Skeletal muscle tissue (tissue), 4 donors: ENCODE data around the gene CES3. TPM values are rescaled to one million over a fixed set of nuclear protein-coding genes. Genes with fewer than 3 reads are reported as not detected.
"Not testable (repeated sequence)": the region's sequence is repeated elsewhere in the genome, so short reads cannot be mapped to it uniquely, and the experiment has no call there.

ENCODE experiments used
- H3K27ac ChIP-seq: one replicate; pipeline ENCODE4 v1.7.0; 2013; ENCODE audit warnings: mild to moderate bottlenecking, low read depth, low read length, inconsistent platforms
- H3K27me3 ChIP-seq, 3 donors: one replicate each; pipeline ENCODE4 v1.7.0; 2013; ENCODE audit warnings: low read length in 3 of 3; ENCODE audit not compliant: control insufficient read depth in 3 of 3, insufficient read depth in 3 of 3
- H3K36me3 ChIP-seq, 3 donors: one replicate each; pipeline ENCODE4 v1.7.0; 2013; ENCODE audit warnings: low read length in 3 of 3; ENCODE audit not compliant: control insufficient read depth in 3 of 3, insufficient read depth in 3 of 3
- H3K4me1 ChIP-seq, 3 donors: one replicate each; pipeline ENCODE4 v1.7.0; 2013; ENCODE audit warnings: low read length in 3 of 3, mild to moderate bottlenecking in 3 of 3; ENCODE audit not compliant: control insufficient read depth in 3 of 3, insufficient read depth in 3 of 3
- H3K4me3 ChIP-seq, 3 donors: one replicate each; pipeline ENCODE4 v1.7.0; 2013; ENCODE audit warnings: low read length in 3 of 3
- H3K9ac ChIP-seq, 3 donors: one replicate each; pipeline ENCODE4 v1.7.0; 2013; ENCODE audit warnings: low read length in 3 of 3, mild to moderate bottlenecking in 3 of 3, moderate library complexity in 2 of 3, low read depth in 1 of 3
- H3K9me3 ChIP-seq, 3 donors: one replicate each; pipeline ENCODE4 v1.7.0; 2013; ENCODE audit warnings: low read length in 3 of 3; ENCODE audit not compliant: control insufficient read depth in 3 of 3
- total RNA-seq: library from RNA; depleted of rRNA; stranded (reverse); fragments of >200 nt; gene quantifications from one replicate; pipeline ENCODE4 v1.2.3, GENCODE V29; 2014
- donor health status: Osteomylitis.

The CES3 gene
- total RNA-seq, 1 donor from 2014 or later = 0.52 TPM

DNA sequence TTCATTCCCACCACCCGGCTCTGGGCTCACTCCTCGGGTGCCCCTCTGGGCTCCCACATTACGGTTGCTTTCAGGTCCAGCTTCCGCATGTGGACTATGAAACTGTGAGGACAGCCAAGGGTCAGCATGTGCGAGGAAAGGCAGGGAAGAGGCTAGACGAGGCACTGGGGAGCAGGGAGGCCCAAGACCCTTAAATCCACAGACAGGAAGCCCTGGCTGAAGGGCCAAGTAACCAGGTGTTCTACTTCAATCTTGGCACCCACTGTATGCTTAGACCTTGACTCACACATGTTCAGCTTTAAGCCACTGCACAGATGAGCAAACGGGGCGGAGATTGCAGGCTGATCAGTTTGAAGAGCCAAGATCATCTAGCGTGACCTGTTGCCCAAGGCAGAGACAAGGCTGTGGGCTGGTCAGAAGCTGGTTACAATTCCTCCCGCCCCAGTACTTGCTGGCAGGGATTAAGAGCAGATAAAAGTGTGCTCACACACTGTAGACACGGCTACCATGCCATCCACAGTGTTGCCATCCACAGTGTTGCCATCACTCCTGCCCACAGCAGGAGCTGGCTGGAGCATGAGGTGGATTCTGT lies 27.2 kb downstream of the CES3 start, which contains the start of gene CES4A:
Gene CES4A (plus strand): TSS at position 393 of the 592 bp plus-strand sequence. CDS start 184 bp downstream, at position 577.
- H3K9ac ChIP-seq = no peak within 1 kb of the TSS
- H3K4me3 ChIP-seq = no peak within 1 kb of the TSS
- H3K27ac ChIP-seq = no peak within 1 kb of the TSS
- peaks cover 0 to 6% (median 0%) of the 10 kb centered on the region in 3 donors for H3K4me1 ChIP-seq
- no peaks in the 10 kb centered on the region for H3K36me3 ChIP-seq
- no peaks in the 10 kb centered on the region for H3K9me3 ChIP-seq
- no peaks in the 10 kb centered on the region for H3K27me3 ChIP-seq

- Histone ChIP-seq H3K9me3 (no peaks in the 10 kb centered on the region), H3K27me3 (no peaks in the 10 kb centered on the region), H3K4me3 (no peak overlapping the region), H3K4me1 (peaks cover 3 to 13% (median 5%) of the 10 kb centered on the region in 3 donors), H3K27ac (no peak overlapping the region), H3K9ac (no peak overlapping the region), H3K36me3 (no peaks in the 10 kb centered on the region)
These were observed 30.5 kb downstream of the CES3 start for GRCh38 chr16:66991545-66992077.

GRCh38 chr16:66993558-66993957 lies 32.5 kb downstream of the CES3 start:
- not testable (repeated sequence) for H3K9ac ChIP-seq, H3K4me3 ChIP-seq, H3K9me3 ChIP-seq, H3K27me3 ChIP-seq, H3K36me3 ChIP-seq, H3K27ac ChIP-seq
- H3K4me1 ChIP-seq = peaks cover 3 to 17% (median 14%) of the 10 kb centered on the region in 3 donors

DNA sequence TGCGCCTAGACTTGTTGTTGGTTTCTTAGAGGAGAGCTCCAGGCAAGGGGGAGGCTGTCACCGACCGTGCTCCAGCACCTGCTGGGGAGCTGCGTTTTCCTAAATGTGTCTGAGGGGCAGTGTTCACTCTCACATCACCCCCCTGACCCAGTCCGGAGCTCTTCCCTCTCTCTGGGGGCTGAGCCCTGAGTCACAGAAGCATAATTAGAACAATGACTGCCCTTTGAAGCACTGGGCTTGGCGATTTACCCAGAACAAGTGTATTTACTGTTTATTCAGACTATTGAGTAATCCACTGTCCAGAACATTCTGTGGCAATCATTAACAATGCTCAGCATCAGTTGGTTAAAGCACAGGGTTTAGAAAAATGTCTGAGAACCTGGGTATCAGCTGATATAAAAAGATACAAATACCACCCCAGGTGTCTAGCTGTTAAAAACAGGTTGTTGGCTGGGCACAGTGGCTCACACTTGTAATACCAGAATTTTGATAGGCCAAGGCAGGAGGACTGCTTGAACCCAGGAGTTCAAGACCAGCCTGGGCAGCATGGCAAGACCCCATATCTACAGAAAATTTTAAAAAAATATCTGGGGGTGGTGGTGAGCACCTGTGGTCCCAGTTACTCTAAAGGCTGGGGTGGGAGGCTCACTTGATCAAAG lies 35.4 kb downstream of the CES3 start:
- H3K9ac ChIP-seq = no peak overlapping the region
- peaks cover 2 to 3% (median 3%) of the 10 kb centered on the region in 3 donors for H3K27me3 ChIP-seq

GRCh38 chr16:66996983-66997358 lies 35.9 kb downstream of the CES3 start:
- Histone ChIP-seq H3K27me3 (peaks cover 3 to 7% (median 6%) of the 10 kb centered on the region in 3 donors), H3K4me3 (no peak overlapping the region), H3K4me1 (peaks cover 10 to 31% (median 27%) of the 10 kb centered on the region in 3 donors), H3K36me3 (no peaks in the 10 kb centered on the region), H3K27ac (peak overlapping the region; percentile 39), H3K9me3 (no peaks in the 10 kb centered on the region), H3K9ac (no peak overlapping the region)

More for the DNA sequence above, 35.4 kb downstream of the CES3 start:
- no peaks in the 10 kb centered on the region for H3K36me3 ChIP-seq
- H3K4me1 ChIP-seq = peaks cover 10 to 28% (median 27%) of the 10 kb centered on the region in 3 donors
- no peaks in the 10 kb centered on the region for H3K9me3 ChIP-seq
- H3K27ac ChIP-seq = peak overlapping the region; percentile 39
- H3K4me3 ChIP-seq = no peak overlapping the region

DNA sequence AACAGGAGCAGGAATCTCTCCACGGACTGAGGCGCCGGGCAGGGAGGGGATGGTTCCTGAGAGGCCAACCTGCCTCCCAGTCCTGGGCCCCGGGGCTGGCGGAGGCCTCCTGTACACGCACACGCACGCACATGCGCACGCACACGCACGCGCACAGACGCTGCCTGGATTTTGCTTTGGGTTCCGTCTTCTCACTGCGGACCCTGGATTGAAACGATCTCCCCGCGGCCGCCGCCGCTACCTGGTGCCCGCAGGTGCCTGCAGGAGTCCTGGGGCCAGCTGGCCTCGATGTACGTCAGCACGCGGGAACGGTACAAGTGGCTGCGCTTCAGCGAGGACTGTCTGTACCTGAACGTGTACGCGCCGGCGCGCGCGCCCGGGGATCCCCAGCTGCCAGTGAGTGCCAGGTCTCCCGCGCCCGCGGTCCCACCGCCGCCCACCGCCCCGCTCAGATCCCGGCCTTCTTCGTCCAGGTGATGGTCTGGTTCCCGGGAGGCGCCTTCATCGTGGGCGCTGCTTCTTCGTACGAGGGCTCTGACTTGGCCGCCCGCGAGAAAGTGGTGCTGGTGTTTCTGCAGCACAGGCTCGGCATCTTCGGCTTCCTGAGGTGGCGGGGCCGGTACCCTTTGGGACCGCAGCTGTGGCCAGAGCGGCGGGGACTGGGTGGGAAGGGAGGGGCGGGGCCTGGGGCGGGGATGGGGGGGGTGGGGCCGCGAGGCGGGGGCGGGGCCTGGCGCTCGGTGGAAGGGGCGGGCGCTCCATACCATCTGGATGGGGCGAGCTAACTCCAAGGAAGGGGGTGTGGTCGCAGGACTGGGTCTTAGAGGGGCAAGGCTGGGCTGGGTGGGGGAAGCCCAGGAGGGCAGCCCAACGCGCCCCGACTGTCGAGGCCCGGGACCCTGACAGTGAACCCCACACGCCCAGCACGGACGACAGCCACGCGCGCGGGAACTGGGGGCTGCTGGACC lies 39.6 kb downstream of the CES3 start:
- H3K36me3 ChIP-seq = peaks cover 0 to 5% (median 3%) of the 10 kb centered on the region in 3 donors
- no peaks in the 10 kb centered on the region for H3K9me3 ChIP-seq
- H3K4me3 ChIP-seq = peak overlapping the region; percentile 68 to 76 (median 69)
- H3K27ac ChIP-seq = no peak overlapping the region
- peaks cover 7 to 17% (median 16%) of the 10 kb centered on the region in 3 donors for H3K27me3 ChIP-seq
- H3K4me1 ChIP-seq = peaks cover 10 to 31% (median 27%) of the 10 kb centered on the region in 3 donors
- H3K9ac ChIP-seq = peak overlapping the region; percentile 50 to 72 (median 61)

GRCh38 chr16:67001726-67002125 lies 40.7 kb downstream of the CES3 start:
- Histone ChIP-seq H3K36me3 (peaks cover 0 to 5% (median 3%) of the 10 kb centered on the region in 3 donors), H3K9me3 (no peaks in the 10 kb centered on the region), H3K9ac (peak overlapping the region in 2 of 3 donors; percentile 33 to 40)

GRCh38 chr16:67006930-67007658 lies 46.0 kb downstream of the CES3 start:
- Histone ChIP-seq H3K27me3 (peaks cover 4 to 10% (median 10%) of the 10 kb centered on the region in 3 donors), H3K27ac (no peak overlapping the region), H3K9me3 (no peaks in the 10 kb centered on the region), H3K36me3 (peaks cover 0 to 5% (median 3%) of the 10 kb centered on the region in 3 donors), H3K4me1 (no peaks in the 10 kb centered on the region), H3K9ac (no peak overlapping the region), H3K4me3 (no peak overlapping the region)

More at GRCh38 chr16:67001726-67002125, 40.7 kb downstream of the CES3 start:
- H3K27ac ChIP-seq = no peak overlapping the region
- H3K4me1 ChIP-seq = peaks cover 8 to 24% (median 21%) of the 10 kb centered on the region in 3 donors
- peaks cover 7 to 17% (median 16%) of the 10 kb centered on the region in 3 donors for H3K27me3 ChIP-seq
- no peak overlapping the region for H3K4me3 ChIP-seq

DNA sequence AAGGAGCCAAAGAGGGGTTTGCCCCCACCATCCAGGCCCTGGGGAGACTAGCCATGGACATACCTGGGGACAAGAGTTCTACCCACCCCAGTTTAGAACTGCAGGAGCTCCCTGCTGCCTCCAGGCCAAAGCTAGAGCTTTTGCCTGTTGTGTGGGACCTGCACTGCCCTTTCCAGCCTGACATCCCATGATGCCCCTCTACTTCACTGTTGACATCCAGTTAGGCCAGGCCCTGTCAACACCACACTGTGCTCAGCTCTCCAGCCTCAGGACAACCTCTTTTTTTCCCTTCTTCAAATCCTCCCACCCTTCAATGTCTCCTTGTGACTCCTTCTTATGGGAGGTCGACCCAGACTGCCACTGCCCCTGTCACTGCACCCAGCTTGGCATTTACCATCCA lies 48.1 kb downstream of the CES3 start:
- Histone ChIP-seq H3K9ac (no peak overlapping the region), H3K9me3 (no peaks in the 10 kb centered on the region), H3K36me3 (peaks cover 0 to 3% (median 0%) of the 10 kb centered on the region in 3 donors), H3K4me1 (peaks cover 8 to 11% (median 9%) of the 10 kb centered on the region in 3 donors), H3K27ac (no peak overlapping the region), H3K27me3 (peaks cover 0 to 5% (median 0%) of the 10 kb centered on the region in 3 donors), H3K4me3 (no peak overlapping the region)
